H1 (cell line): ENCODE measurements around the gene GAS7. TPM values are rescaled to one million over a fixed set of nuclear protein-coding genes. Genes with fewer than 3 reads are reported as not detected.

Source experiments
- CTCF ChIA-PET: fragments of 300-600 bp; sonication (Branson Sonifier 250); formaldehyde crosslinking; loops from one replicate; lab custom pipeline; 2021; ENCODE audit not compliant: partially characterized antibody; lab: Charles Lee
- POLR2A ChIA-PET: fragments of 300-600 bp; sonication (Branson Sonifier 250); formaldehyde crosslinking; loops from one replicate; lab custom pipeline; 2021; ENCODE audit warnings: inconsistent platforms; ENCODE audit not compliant: partially characterized antibody; lab: Charles Lee
- DNase-seq, 2 experiments: peaks; one replicate each; pipeline versions ENCODE4 v3.0.0 to v3.0.0-alpha.2; 2010 to 2022; ENCODE audit warnings: low spot score in 2 of 2, low read depth in 1 of 2, mixed read lengths in 1 of 2
- FAIRE-seq: peaks from 2 replicates; lab custom pipeline; 2011; peaks lifted over from hg19 to GRCh38; lab: Jason Lieb, UNC
- H2AFZ ChIP-seq: 2 replicates; pipeline ENCODE4 v1.8.1; 2012; ENCODE audit warnings: low read length, inconsistent platforms
- H2AK5ac ChIP-seq: 2 replicates; pipeline ENCODE4 v1.6.1; 2013; ENCODE audit warnings: low read depth, low read length
- H2BK120ac ChIP-seq: replicated peaks from 2 replicates; pipeline ENCODE3; 2013; ENCODE audit warnings: low read depth, low read length, inconsistent platforms
- H2BK12ac ChIP-seq: 2 replicates; pipeline ENCODE4 v1.6.1; 2013; ENCODE audit warnings: low read depth, low read length
- H2BK15ac ChIP-seq: 2 replicates; pipeline ENCODE4 v1.6.1; 2013; ENCODE audit warnings: low read length
- H2BK20ac ChIP-seq: 2 replicates; pipeline ENCODE4 v1.6.1; 2013; ENCODE audit warnings: low read length
- H2BK5ac ChIP-seq: 2 replicates; pipeline ENCODE4 v1.6.1; 2013; ENCODE audit warnings: low read depth, low read length
- H3K14ac ChIP-seq: 2 replicates; pipeline ENCODE4 v1.6.1; 2013; ENCODE audit warnings: inconsistent platforms; ENCODE audit not compliant: insufficient read length
- H3K18ac ChIP-seq: 2 replicates; pipeline ENCODE4 v1.6.1; 2013; ENCODE audit warnings: low read length; ENCODE audit errors: extremely low read depth
- H3K23ac ChIP-seq: 2 replicates; pipeline ENCODE4 v1.6.1; 2013; ENCODE audit warnings: inconsistent platforms; ENCODE audit not compliant: insufficient read length
- H3K23me2 ChIP-seq: 2 replicates; pipeline ENCODE4 v1.6.1; 2013; ENCODE audit warnings: low read depth, low read length
- H3K27ac ChIP-seq: 2 replicates; pipeline ENCODE4 v1.6.1; 2011; ENCODE audit warnings: low read depth, low read length, inconsistent platforms
- H3K27me3 ChIP-seq, 4 experiments: replicated peaks in 1 of 4; 1 replicate in 1 of 4; 2 replicates in 3 of 4; pipeline versions ENCODE4 v1.6.1 to v1.8.1; 2011 to 2013; ENCODE audit warnings: low read length in 3 of 4, mild to moderate bottlenecking in 3 of 4, inconsistent platforms in 2 of 4, mixed read lengths in 2 of 4, moderate library complexity in 1 of 4; ENCODE audit not compliant: control insufficient read depth in 3 of 4, insufficient read depth in 3 of 4; ENCODE audit errors: extremely low read depth in 1 of 4
- H3K36me3 ChIP-seq, 4 experiments: 2 replicates each; pipeline versions ENCODE4 v1.6.1 to v1.8.1; 2011 to 2013; ENCODE audit warnings: mild to moderate bottlenecking in 4 of 4, low read length in 3 of 4, moderate library complexity in 2 of 4, control low read depth in 1 of 4, inconsistent platforms in 1 of 4; ENCODE audit not compliant: insufficient read depth in 4 of 4, control insufficient read depth in 2 of 4
- H3K4ac ChIP-seq: replicated peaks from 2 replicates; pipeline ENCODE3; 2013; ENCODE audit warnings: low read length, low read depth, mixed read lengths, inconsistent platforms; ENCODE audit not compliant: insufficient read length
- H3K4me1 ChIP-seq, 4 experiments: replicated peaks in 1 of 4; 1 replicate in 1 of 4; 2 replicates in 3 of 4; pipeline versions ENCODE4 v1.6.1 to v1.8.1; 2011 to 2013; ENCODE audit warnings: low read length in 3 of 4, inconsistent platforms in 2 of 4, mixed read lengths in 1 of 4; ENCODE audit not compliant: insufficient read depth in 4 of 4, control insufficient read depth in 3 of 4
- H3K4me2 ChIP-seq, 2 experiments: 2 replicates each; pipeline versions ENCODE4 v1.6.1 to v1.8.1; 2011 to 2013; ENCODE audit warnings: low read depth in 2 of 2, low read length in 2 of 2, control low read depth in 1 of 2, inconsistent platforms in 1 of 2, mild to moderate bottlenecking in 1 of 2; ENCODE audit not compliant: insufficient read depth in 1 of 2
- H3K4me3 ChIP-seq, 4 experiments: fragments of 200-600, 300-600 bp in 1 of 4; sonication (generic), shearing (Covaris generic), sonication (Bioruptor Twin) in 1 of 4; 2 replicates each; pipeline versions ENCODE4 v1.5.1 to v1.8.1; 2011 to 2016; ENCODE audit warnings: low read length in 4 of 4, low read depth in 3 of 4, control low read depth in 2 of 4, inconsistent platforms in 2 of 4, mild to moderate bottlenecking in 2 of 4, mixed read lengths in 1 of 4, moderate library complexity in 1 of 4; ENCODE audit not compliant: insufficient read depth in 2 of 4; ENCODE audit errors: extremely low read depth in 1 of 4
- H3K56ac ChIP-seq: replicated peaks from 2 replicates; pipeline ENCODE3; 2013; ENCODE audit warnings: low read depth, mild to moderate bottlenecking, mixed read lengths, low read length, inconsistent platforms; ENCODE audit not compliant: insufficient read length
- H3K79me1 ChIP-seq: 2 replicates; pipeline ENCODE4 v1.6.1; 2013; ENCODE audit warnings: low read depth, low read length, control low read depth
- H3K79me2 ChIP-seq, 2 experiments: 2 replicates each; pipeline versions ENCODE4 v1.6.1 to v1.8.1; 2012 to 2013; ENCODE audit warnings: low read length in 2 of 2, mild to moderate bottlenecking in 2 of 2, inconsistent platforms in 1 of 2; ENCODE audit not compliant: insufficient read depth in 2 of 2, control insufficient read depth in 1 of 2
- H3K9ac ChIP-seq, 4 experiments: replicated peaks in 1 of 4; 1 replicate in 1 of 4; 2 replicates in 3 of 4; pipeline versions ENCODE4 v1.6.1 to v1.8.1; 2011 to 2013; ENCODE audit warnings: low read depth in 3 of 4, low read length in 3 of 4, control low read depth in 2 of 4, mild to moderate bottlenecking in 2 of 4, moderate library complexity in 2 of 4, inconsistent platforms in 1 of 4; ENCODE audit errors: extremely low read depth in 1 of 4
- H3K9me3 ChIP-seq, 2 experiments: 2 replicates each; pipeline versions ENCODE4 v1.6.1 to v1.8.1; 2012 to 2013; ENCODE audit warnings: mild to moderate bottlenecking in 2 of 2, moderate library complexity in 2 of 2, control low read depth in 1 of 2, inconsistent platforms in 1 of 2, low read depth in 1 of 2, low read length in 1 of 2, mixed read lengths in 1 of 2; ENCODE audit not compliant: insufficient read depth in 2 of 2
- H4K20me1 ChIP-seq, 2 experiments: replicated peaks in 1 of 2; 2 replicates each; pipeline versions ENCODE3 to v1.8.1; 2011 to 2013; ENCODE audit warnings: inconsistent platforms in 2 of 2, low read length in 2 of 2, mild to moderate bottlenecking in 1 of 2; ENCODE audit not compliant: insufficient read depth in 2 of 2, control insufficient read depth in 1 of 2
- H4K5ac ChIP-seq: 2 replicates; pipeline ENCODE4 v1.6.1; 2013; ENCODE audit warnings: low read length, low read depth, mixed read lengths, inconsistent platforms; ENCODE audit not compliant: insufficient read length
- H4K8ac ChIP-seq: 2 replicates; pipeline ENCODE4 v1.8.0; 2013; ENCODE audit warnings: mild to moderate bottlenecking, moderate library complexity, low read length, inconsistent platforms; ENCODE audit not compliant: insufficient read depth; ENCODE audit errors: extremely low read depth
- H4K91ac ChIP-seq: replicated peaks from 2 replicates; pipeline ENCODE3; 2013; ENCODE audit warnings: low read length, mixed read lengths, inconsistent platforms; ENCODE audit not compliant: insufficient read length
- BRCA1 ChIP-seq: IDR thresholded peaks from 2 replicates; pipeline ENCODE4 v1.6.1; 2012; ENCODE audit warnings: low read depth, low read length, improper control_type of control experiment
- CBX5 ChIP-seq: fragments of 300-800, 300-1000 bp; sonication (generic); IDR thresholded peaks from 2 replicates; pipeline ENCODE4 v1.7.1; 2016; ENCODE audit warnings: antibody characterized with exemption, low read length, low read depth
- EP300 ChIP-seq, 2 experiments: IDR thresholded peaks; 1 replicate in 1 of 2; 2 replicates in 1 of 2; pipeline ENCODE4 v1.6.1; 2011 to 2012; ENCODE audit warnings: low read depth in 2 of 2, low read length in 2 of 2, mild to moderate bottlenecking in 2 of 2, borderline replicate concordance in 1 of 2, inconsistent platforms in 1 of 2, moderate library complexity in 1 of 2
- EZH2 ChIP-seq: fragments of 200-600 bp; sonication (generic); IDR thresholded peaks from 2 replicates; pipeline ENCODE4 v1.7.1; 2012; ENCODE audit warnings: low read depth, mild to moderate bottlenecking, moderate library complexity, low read length, inconsistent platforms; ENCODE audit not compliant: severe bottlenecking
- KDM4A ChIP-seq: IDR thresholded peaks from one replicate; pipeline ENCODE4 v1.7.1; 2012; ENCODE audit warnings: low read depth, mild to moderate bottlenecking, moderate library complexity, low read length, inconsistent platforms; ENCODE audit not compliant: severe bottlenecking
- NRF1 ChIP-seq: IDR thresholded peaks from 2 replicates; pipeline ENCODE4 v1.6.1; 2011; ENCODE audit warnings: mild to moderate bottlenecking, low read depth, low read length, improper control_type of control experiment
- POLR2AphosphoS5 ChIP-seq: IDR thresholded peaks from 2 replicates; pipeline ENCODE4 v1.6.1; 2011; ENCODE audit warnings: low read depth, low read length
- POU5F1 ChIP-seq: IDR thresholded peaks from 2 replicates; pipeline ENCODE4 v1.6.1; 2011; ENCODE audit warnings: low read depth, mild to moderate bottlenecking, low read length, moderate library complexity
- RBBP5 ChIP-seq: IDR thresholded peaks from 2 replicates; pipeline ENCODE4 v1.7.1; 2012; ENCODE audit warnings: low read depth, mild to moderate bottlenecking, inconsistent platforms, low read length, moderate library complexity, borderline replicate concordance
- SP1 ChIP-seq: IDR thresholded peaks from 2 replicates; pipeline ENCODE4 v1.6.1; 2011; ENCODE audit warnings: low read depth, low read length
- SP4 ChIP-seq: IDR thresholded peaks from 2 replicates; pipeline ENCODE4 v1.6.1; 2012; ENCODE audit warnings: low read length, inconsistent platforms
- SUZ12 ChIP-seq: fragments of 200-600 bp; sonication (generic); IDR thresholded peaks from 2 replicates; pipeline ENCODE4 v1.6.1; 2012; ENCODE audit warnings: mild to moderate bottlenecking, inconsistent platforms, low read length, moderate library complexity, mixed read lengths
- WGBS, 2 experiments: shearing (Covaris generic) in 1 of 2; methylation state at CpG; one replicate each; pipeline versions ENCODE4 v1.1.6 to v1.1.7; 2013 to 2015; ENCODE audit warnings: low lambda C conversion rate in 2 of 2, mixed read lengths in 2 of 2, inconsistent platforms in 1 of 2, low coverage in 1 of 2, missing lambda C conversion rate in 1 of 2; ENCODE audit not compliant: insufficient replicate concordance in 2 of 2, insufficient coverage in 1 of 2, insufficient read length in 1 of 2; ENCODE audit errors: extremely low coverage in 1 of 2, missing lambda C conversion rate in 1 of 2; 5-methylcytosine and 5-hydroxymethylcytosine counted together
- polyA plus RNA-seq, 7 experiments: library from polyadenylated mRNA; depleted of rRNA in 3 of 7; stranded (reverse) in 5 of 7; unstranded in 2 of 7; fragments of >200 nt in 5 of 7; fragments of 200-250 nt in 2 of 7; gene quantifications; 1 replicate in 5 of 7; 2 replicates in 1 of 7; 4 replicates in 1 of 7; pipeline versions ENCODE4 v1.2.1 to v1.2.3, GENCODE V29; 2011 to 2013; ENCODE audit warnings: missing spikeins in 2 of 7, mixed read lengths in 2 of 7
- total RNA-seq: library from RNA; stranded (reverse); fragmentation: NEBNext Ultra II Directional; extraction: Animal tissue kit (Norgen Biotek cat#: 25700); gene quantifications from 2 replicates; pipeline ENCODE4 v1.2.1, GENCODE V29; 2021

GAS7 gene
- total and polyA plus RNA-seq, 2 of the 8 experiments (the other 6 are each of a cell fraction or from before 2014, with no cell fraction given) = 5.0 to 14.5 TPM

- H3K27me3 ChIP-seq = no peaks in the 10 kb centered on the region
- no peak overlapping the region for H2BK12ac ChIP-seq
- no peak overlapping the region for H2AK5ac ChIP-seq
- no peak overlapping the region for H2AFZ ChIP-seq
- no peak overlapping the region for H2BK15ac ChIP-seq
- no peak overlapping the region for H3K9ac ChIP-seq
- no peaks in the 10 kb centered on the region for H3K79me2 ChIP-seq
- no peak overlapping the region for H4K91ac ChIP-seq
- H2BK5ac ChIP-seq = no peak overlapping the region
- H3K27ac ChIP-seq = no peak overlapping the region
- H3K4me3 ChIP-seq = no peak overlapping the region
- ChIA-PET CTCF (no interaction called here), POLR2A (no interaction called here)
- H3K4me1 ChIP-seq = peaks cover 0 to 5% (median 3%) of the 10 kb centered on the region in 4 experiments; a peak in 5 of 7 replicates
- no peak overlapping the region for H3K23ac ChIP-seq
- H4K8ac ChIP-seq = no peak overlapping the region
- H4K20me1 ChIP-seq = no peaks in the 10 kb centered on the region
- H2BK20ac ChIP-seq = no peak overlapping the region
- no peaks in the 10 kb centered on the region for H3K23me2 ChIP-seq
- H4K5ac ChIP-seq = no peak overlapping the region
- FAIRE-seq (no peak), DNase-seq (no peak)
- peaks cover 0 to 10% of the 10 kb centered on the region in 2 experiments; a peak in 2 of 4 replicates for H3K9me3 ChIP-seq
- no peak overlapping the region for H2BK120ac ChIP-seq
- no peak overlapping the region for H3K14ac ChIP-seq
- no peak overlapping the region for H3K56ac ChIP-seq
- H3K18ac ChIP-seq = no peak overlapping the region
- no peak overlapping the region for H3K4me2 ChIP-seq
- H3K36me3 ChIP-seq = no peaks in the 10 kb centered on the region
- WGBS, 2 experiments = 88% methylated on average over 8 of the region's 8 CpGs; no CpG with 5 or more reads in 1 of the 2 experiments
- H3K79me1 ChIP-seq = no peaks in the 10 kb centered on the region
- no peak overlapping the region for H3K4ac ChIP-seq
- no peak for TF ChIP-seq POLR2AphosphoS5
- TF ChIP-seq RBBP5 = no peak
- TF ChIP-seq POU5F1 = no peak
- no peak for TF ChIP-seq CBX5
- no peak for TF ChIP-seq BRCA1
- no peak for TF ChIP-seq SUZ12
- TF ChIP-seq NRF1 = no peak
- TF ChIP-seq KDM4A = no peak
- no peak for TF ChIP-seq SP4
- TF ChIP-seq SP1 = no peak
- TF ChIP-seq EZH2 = no peak
- TF ChIP-seq EP300 (IDR thresholded peaks at IDR 0.05; ENCODE audit: borderline replicate concordance in 1 of 2, low read depth in 2 of 2, low read length in 2 of 2) = no peak
Measured at GRCh38 chr17:10060526-10060925, 137.9 kb downstream of the GAS7 start.
